ENCODE results near the gene CDH22. TPM values are rescaled to one million over a fixed set of nuclear protein-coding genes. Genes with fewer than 3 reads are reported as not detected.

The CDH22 gene, protein sequence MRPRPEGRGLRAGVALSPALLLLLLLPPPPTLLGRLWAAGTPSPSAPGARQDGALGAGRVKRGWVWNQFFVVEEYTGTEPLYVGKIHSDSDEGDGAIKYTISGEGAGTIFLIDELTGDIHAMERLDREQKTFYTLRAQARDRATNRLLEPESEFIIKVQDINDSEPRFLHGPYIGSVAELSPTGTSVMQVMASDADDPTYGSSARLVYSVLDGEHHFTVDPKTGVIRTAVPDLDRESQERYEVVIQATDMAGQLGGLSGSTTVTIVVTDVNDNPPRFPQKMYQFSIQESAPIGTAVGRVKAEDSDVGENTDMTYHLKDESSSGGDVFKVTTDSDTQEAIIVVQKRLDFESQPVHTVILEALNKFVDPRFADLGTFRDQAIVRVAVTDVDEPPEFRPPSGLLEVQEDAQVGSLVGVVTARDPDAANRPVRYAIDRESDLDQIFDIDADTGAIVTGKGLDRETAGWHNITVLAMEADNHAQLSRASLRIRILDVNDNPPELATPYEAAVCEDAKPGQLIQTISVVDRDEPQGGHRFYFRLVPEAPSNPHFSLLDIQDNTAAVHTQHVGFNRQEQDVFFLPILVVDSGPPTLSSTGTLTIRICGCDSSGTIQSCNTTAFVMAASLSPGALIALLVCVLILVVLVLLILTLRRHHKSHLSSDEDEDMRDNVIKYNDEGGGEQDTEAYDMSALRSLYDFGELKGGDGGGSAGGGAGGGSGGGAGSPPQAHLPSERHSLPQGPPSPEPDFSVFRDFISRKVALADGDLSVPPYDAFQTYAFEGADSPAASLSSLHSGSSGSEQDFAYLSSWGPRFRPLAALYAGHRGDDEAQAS
- total RNA-seq, result not detected in 2 replicates
- not detected in 2 replicates for polyA plus RNA-seq
- not detected in 2 replicates for polyA plus RNA-seq (2012)
- not detected in 2 replicates for polyA minus RNA-seq (ENCODE audit: low replicate concordance)

DNA sequence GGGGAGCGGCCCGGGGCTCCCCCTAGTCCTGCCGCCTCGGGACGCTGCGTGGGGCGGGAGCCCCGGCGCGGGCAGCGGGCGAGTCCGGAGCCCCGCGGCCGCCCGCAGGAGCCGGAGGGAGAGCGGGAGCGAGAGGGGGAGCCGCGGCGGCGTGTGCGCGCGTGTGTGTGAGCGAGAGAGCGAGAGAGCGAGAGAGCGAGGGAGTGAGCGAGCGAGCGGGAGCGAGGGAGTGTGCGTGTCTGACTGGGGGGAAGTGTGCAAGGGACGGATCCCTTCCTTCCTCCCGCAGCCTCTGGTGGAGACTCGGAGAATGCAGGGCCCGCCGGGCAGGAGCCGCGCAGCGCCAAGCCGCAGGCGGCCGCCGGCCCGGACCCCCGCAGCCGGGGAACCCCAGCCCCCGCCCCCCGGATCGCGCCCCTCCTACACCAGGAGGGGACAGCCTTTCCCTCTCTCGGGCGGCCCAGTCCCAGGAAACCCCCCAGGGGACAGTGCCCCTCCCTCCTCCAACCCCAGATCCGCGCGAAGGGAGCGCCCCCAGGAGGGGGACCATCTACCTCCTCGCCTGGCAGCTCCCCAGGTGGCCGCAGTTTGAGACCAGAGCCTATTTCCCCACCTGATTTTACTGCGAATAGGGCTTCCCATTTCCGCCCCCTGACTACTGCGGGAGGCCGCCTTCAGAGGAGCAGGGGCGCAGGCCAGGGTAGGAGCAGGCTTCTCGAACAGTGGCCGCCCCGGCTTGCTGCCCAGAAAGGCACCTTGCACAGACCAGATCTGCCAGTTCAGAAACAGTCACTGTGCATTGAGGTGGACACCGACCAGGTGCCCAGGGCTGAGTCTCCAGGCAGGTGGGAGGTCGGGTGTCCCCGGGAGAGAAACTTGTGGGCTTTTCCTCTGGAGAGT, at the start of gene CDH22:
Gene CDH22 (minus strand): TSS at position 241 of the 900 bp plus-strand sequence. CDS start 57,204 bp downstream, outside the sequence.
- H2AFZ ChIP-seq (ENCODE audit: low read length), result no peak within 1 kb of the TSS
- H4K20me1 ChIP-seq (ENCODE audit: control insufficient read depth, extremely low read depth, insufficient read depth, low read length), result no peaks in the 10 kb centered on the region
- H3K4me2 ChIP-seq (ENCODE audit: extremely low read depth, insufficient read depth, low read length), result no peak within 1 kb of the TSS
- no peak within 1 kb of the TSS for H3K4me3 ChIP-seq (replicated peaks in 1 of 4; ENCODE audit: control extremely low read depth in 1 of 4, insufficient read depth in 1 of 4, low read depth in 3 of 4, low read length in 4 of 4)
- DNase-seq (ENCODE audit: low read depth in 2 of 2), result peak; percentile 18 to 19
- no peaks in the 10 kb centered on the region for H3K9me3 ChIP-seq (ENCODE audit: control insufficient read depth, insufficient read depth, low read depth, low read length)
- H3K27me3 ChIP-seq (ENCODE audit: control insufficient read depth, insufficient read depth, low read length), result peaks cover 81% of the 10 kb centered on the region
- H3K27ac ChIP-seq (ENCODE audit: insufficient read depth, low read length), result no peak within 1 kb of the TSS
- no peaks in the 10 kb centered on the region for H3K4me1 ChIP-seq (ENCODE audit: control insufficient read depth, extremely low read depth, insufficient read depth, low read length)
- TF ChIP-seq, protein P1, sequence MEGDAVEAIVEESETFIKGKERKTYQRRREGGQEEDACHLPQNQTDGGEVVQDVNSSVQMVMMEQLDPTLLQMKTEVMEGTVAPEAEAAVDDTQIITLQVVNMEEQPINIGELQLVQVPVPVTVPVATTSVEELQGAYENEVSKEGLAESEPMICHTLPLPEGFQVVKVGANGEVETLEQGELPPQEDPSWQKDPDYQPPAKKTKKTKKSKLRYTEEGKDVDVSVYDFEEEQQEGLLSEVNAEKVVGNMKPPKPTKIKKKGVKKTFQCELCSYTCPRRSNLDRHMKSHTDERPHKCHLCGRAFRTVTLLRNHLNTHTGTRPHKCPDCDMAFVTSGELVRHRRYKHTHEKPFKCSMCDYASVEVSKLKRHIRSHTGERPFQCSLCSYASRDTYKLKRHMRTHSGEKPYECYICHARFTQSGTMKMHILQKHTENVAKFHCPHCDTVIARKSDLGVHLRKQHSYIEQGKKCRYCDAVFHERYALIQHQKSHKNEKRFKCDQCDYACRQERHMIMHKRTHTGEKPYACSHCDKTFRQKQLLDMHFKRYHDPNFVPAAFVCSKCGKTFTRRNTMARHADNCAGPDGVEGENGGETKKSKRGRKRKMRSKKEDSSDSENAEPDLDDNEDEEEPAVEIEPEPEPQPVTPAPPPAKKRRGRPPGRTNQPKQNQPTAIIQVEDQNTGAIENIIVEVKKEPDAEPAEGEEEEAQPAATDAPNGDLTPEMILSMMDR (conservative IDR thresholded peaks at IDR 0.05 in 1 of 2, IDR thresholded peaks at IDR 0.05 in 1 of 2; ENCODE audit: low read depth in 1 of 2, low read length in 2 of 2), result peak in 1 of 2 donors; percentile 32
- TF ChIP-seq EZH2 (IDR thresholded peaks at IDR 0.05; ENCODE audit: low read length, missing control alignments), result peak; percentile 86
- H3K36me3 ChIP-seq (ENCODE audit: control insufficient read depth, insufficient read depth, low read length), result no peaks in the 10 kb centered on the region
- H3K79me2 ChIP-seq (ENCODE audit: control insufficient read depth, insufficient read depth, low read length), result no peaks in the 10 kb centered on the region
- no peak within 1 kb of the TSS for H3K9ac ChIP-seq (ENCODE audit: insufficient read depth, low read length)

DNA sequence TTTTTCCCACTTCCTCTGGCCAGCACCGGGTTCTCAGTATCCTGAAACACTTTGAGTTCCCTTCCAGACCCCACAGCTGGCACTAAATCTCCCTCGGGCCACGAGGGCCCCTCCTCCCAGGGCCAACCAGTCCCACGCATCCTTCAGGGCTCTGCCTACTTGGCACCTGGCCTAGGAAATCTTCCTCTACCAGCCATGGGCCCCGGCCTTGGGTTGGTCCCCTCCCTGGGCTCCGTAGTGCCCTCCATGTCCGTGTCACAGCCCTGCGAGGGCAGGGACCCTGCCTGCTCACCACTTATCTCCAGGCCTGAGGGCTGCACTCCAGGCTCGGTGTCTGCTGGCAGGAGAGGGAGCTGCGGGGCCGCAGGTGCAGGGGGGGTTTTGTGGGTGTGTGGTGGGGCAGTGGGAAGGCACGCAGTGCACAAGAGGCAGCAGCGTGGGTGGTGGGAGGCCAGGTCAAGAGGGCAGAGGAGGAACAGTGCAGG, 48.8 kb upstream of the CDH22 start:
- no peaks in the 10 kb centered on the region for H3K9me3 ChIP-seq (ENCODE audit: control insufficient read depth, insufficient read depth, low read depth, low read length)
- no peak overlapping the region for H3K4me3 ChIP-seq (replicated peaks in 1 of 4; ENCODE audit: control extremely low read depth in 1 of 4, insufficient read depth in 1 of 4, low read depth in 3 of 4, low read length in 4 of 4)
- no peak overlapping the region for H3K9ac ChIP-seq (ENCODE audit: insufficient read depth, low read length)
- H2AFZ ChIP-seq (ENCODE audit: low read length), result no peak overlapping the region
- TF ChIP-seq, protein P1 (conservative IDR thresholded peaks at IDR 0.05 in 1 of 2, IDR thresholded peaks at IDR 0.05 in 1 of 2; ENCODE audit: low read depth in 1 of 2, low read length in 2 of 2), result no peak
- TF ChIP-seq EZH2 (IDR thresholded peaks at IDR 0.05; ENCODE audit: low read length, missing control alignments), result no peak
- H4K20me1 ChIP-seq (ENCODE audit: control insufficient read depth, extremely low read depth, insufficient read depth, low read length), result no peaks in the 10 kb centered on the region
- no peak overlapping the region for H3K4me2 ChIP-seq (ENCODE audit: extremely low read depth, insufficient read depth, low read length)
- peaks cover 3% of the 10 kb centered on the region for H3K36me3 ChIP-seq (ENCODE audit: control insufficient read depth, insufficient read depth, low read length)
- no peaks in the 10 kb centered on the region for H3K4me1 ChIP-seq (ENCODE audit: control insufficient read depth, extremely low read depth, insufficient read depth, low read length)
- peaks cover 6% of the 10 kb centered on the region for H3K79me2 ChIP-seq (ENCODE audit: control insufficient read depth, insufficient read depth, low read length)
- DNase-seq (ENCODE audit: low read depth in 2 of 2), result no peak
- no peak overlapping the region for H3K27ac ChIP-seq (ENCODE audit: insufficient read depth, low read length)
- no peaks in the 10 kb centered on the region for H3K27me3 ChIP-seq (ENCODE audit: control insufficient read depth, insufficient read depth, low read length)
